ENCODE data around the gene MMP26.

GRCh38 chr11:4664183-4664582 lies 40.4 kb upstream of the MMP26 start:
- TF ChIP-seq, protein P1, sequence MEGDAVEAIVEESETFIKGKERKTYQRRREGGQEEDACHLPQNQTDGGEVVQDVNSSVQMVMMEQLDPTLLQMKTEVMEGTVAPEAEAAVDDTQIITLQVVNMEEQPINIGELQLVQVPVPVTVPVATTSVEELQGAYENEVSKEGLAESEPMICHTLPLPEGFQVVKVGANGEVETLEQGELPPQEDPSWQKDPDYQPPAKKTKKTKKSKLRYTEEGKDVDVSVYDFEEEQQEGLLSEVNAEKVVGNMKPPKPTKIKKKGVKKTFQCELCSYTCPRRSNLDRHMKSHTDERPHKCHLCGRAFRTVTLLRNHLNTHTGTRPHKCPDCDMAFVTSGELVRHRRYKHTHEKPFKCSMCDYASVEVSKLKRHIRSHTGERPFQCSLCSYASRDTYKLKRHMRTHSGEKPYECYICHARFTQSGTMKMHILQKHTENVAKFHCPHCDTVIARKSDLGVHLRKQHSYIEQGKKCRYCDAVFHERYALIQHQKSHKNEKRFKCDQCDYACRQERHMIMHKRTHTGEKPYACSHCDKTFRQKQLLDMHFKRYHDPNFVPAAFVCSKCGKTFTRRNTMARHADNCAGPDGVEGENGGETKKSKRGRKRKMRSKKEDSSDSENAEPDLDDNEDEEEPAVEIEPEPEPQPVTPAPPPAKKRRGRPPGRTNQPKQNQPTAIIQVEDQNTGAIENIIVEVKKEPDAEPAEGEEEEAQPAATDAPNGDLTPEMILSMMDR (IDR thresholded peaks at IDR 0.05) = no peak
- TF ChIP-seq EP300 (IDR thresholded peaks at IDR 0.05) = no peak
- TF ChIP-seq POLR2AphosphoS5 (IDR thresholded peaks at IDR 0.05) = no peak
- TF ChIP-seq POLR2A (IDR thresholded peaks at IDR 0.05) = no peak

All from stomach (tissue), 4 donors.